Ectodermal cell (in vitro differentiated cells): ENCODE results near the gene FLT3.

Source experiments
- H3K27ac ChIP-seq: 2 replicates; pipeline ENCODE4 v1.7.0; 2013; ENCODE audit warnings: mild to moderate bottlenecking, low read depth, low read length; ENCODE audit not compliant: insufficient read depth, poor library complexity, severe bottlenecking
- H3K27me3 ChIP-seq: 2 replicates; pipeline ENCODE4 v1.7.0; 2013; ENCODE audit warnings: mild to moderate bottlenecking, low read length; ENCODE audit not compliant: insufficient read depth, control insufficient read depth, poor library complexity, severe bottlenecking
- H3K36me3 ChIP-seq: one replicate; pipeline ENCODE4 v1.7.0; 2013; ENCODE audit warnings: low read length; ENCODE audit not compliant: control insufficient read depth, insufficient read depth
- H3K4me1 ChIP-seq: one replicate; pipeline ENCODE4 v1.7.0; 2013; ENCODE audit warnings: low read length; ENCODE audit not compliant: control insufficient read depth, insufficient read depth
- H3K4me3 ChIP-seq: 2 replicates; pipeline ENCODE4 v1.7.0; 2013; ENCODE audit warnings: low read depth, low read length, control low read depth; ENCODE audit not compliant: insufficient read depth
- H3K9me3 ChIP-seq: 2 replicates; pipeline ENCODE4 v1.7.0; 2013; ENCODE audit warnings: mild to moderate bottlenecking, low read length, moderate library complexity; ENCODE audit not compliant: control insufficient read depth
- WGBS, 2 experiments: methylation state at CpG; one replicate each; pipeline ENCODE4 v1.1.7; 2013; ENCODE audit warnings: missing lambda C conversion rate in 2 of 2; 5-methylcytosine and 5-hydroxymethylcytosine counted together

The FLT3 gene

GRCh38 chr13:28131646-28132045, 31.3 kb upstream of the FLT3 start:
- H3K4me1 ChIP-seq: no peaks in the 10 kb centered on the region
- H3K4me3 ChIP-seq: no peak overlapping the region
- 94% methylated on average over 11 of the region's 11 CpGs for WGBS, 2 experiments
- no peaks in the 10 kb centered on the region for H3K9me3 ChIP-seq
- H3K27ac ChIP-seq: no peak overlapping the region
- H3K27me3 ChIP-seq: no peaks in the 10 kb centered on the region
- H3K36me3 ChIP-seq: no peaks in the 10 kb centered on the region

- Histone ChIP-seq H3K9me3 (no peaks in the 10 kb centered on the region), H3K4me1 (no peaks in the 10 kb centered on the region), H3K27ac (no peak overlapping the region), H3K36me3 (no peaks in the 10 kb centered on the region), H3K27me3 (no peaks in the 10 kb centered on the region), H3K4me3 (no peak overlapping the region)
- 87 to 93% methylated on average over 4 of the region's 5 CpGs for WGBS, 2 experiments
Observed at GRCh38 chr13:28129911-28130693, 29.7 kb upstream of the FLT3 start.

- Histone ChIP-seq H3K9me3 (no peaks in the 10 kb centered on the region), H3K36me3 (no peaks in the 10 kb centered on the region), H3K27ac (no peak overlapping the region), H3K4me3 (no peak overlapping the region), H3K27me3 (no peaks in the 10 kb centered on the region), H3K4me1 (no peaks in the 10 kb centered on the region)
Observed at GRCh38 chr13:28128926-28129325, 28.6 kb upstream of the FLT3 start.

- no peaks in the 10 kb centered on the region for H3K4me1 ChIP-seq
- H3K27me3 ChIP-seq: no peaks in the 10 kb centered on the region
- H3K36me3 ChIP-seq: no peaks in the 10 kb centered on the region
- no peak overlapping the region for H3K27ac ChIP-seq
- no peaks in the 10 kb centered on the region for H3K9me3 ChIP-seq
- H3K4me3 ChIP-seq: no peak overlapping the region
Observed at GRCh38 chr13:28128030-28128429, 27.7 kb upstream of the FLT3 start.

GRCh38 chr13:28121224-28121623, 20.8 kb upstream of the FLT3 start:
- H3K4me1 ChIP-seq: no peaks in the 10 kb centered on the region
- WGBS, 2 experiments: 92 to 93% methylated on average over 8 of the region's 8 CpGs
- no peaks in the 10 kb centered on the region for H3K9me3 ChIP-seq
- no peak overlapping the region for H3K27ac ChIP-seq
- H3K36me3 ChIP-seq: no peaks in the 10 kb centered on the region
- no peak overlapping the region for H3K4me3 ChIP-seq
- H3K27me3 ChIP-seq: no peaks in the 10 kb centered on the region

- no peaks in the 10 kb centered on the region for H3K36me3 ChIP-seq
- no peaks in the 10 kb centered on the region for H3K9me3 ChIP-seq
- H3K27ac ChIP-seq: no peak overlapping the region
- no peaks in the 10 kb centered on the region for H3K27me3 ChIP-seq
- H3K4me3 ChIP-seq: no peak overlapping the region
- no peaks in the 10 kb centered on the region for H3K4me1 ChIP-seq
Observed at GRCh38 chr13:28120317-28120716, 19.9 kb upstream of the FLT3 start.

- 76 to 78% methylated on average over 9 of the region's 9 CpGs for WGBS, 2 experiments
Observed at GRCh38 chr13:28117689-28118377, 17.5 kb upstream of the FLT3 start.

GRCh38 chr13:28116736-28117135, 16.4 kb upstream of the FLT3 start:
- WGBS, 2 experiments: 93 to 97% methylated on average over 1 of the region's 1 CpG
- no peaks in the 10 kb centered on the region for H3K9me3 ChIP-seq
- no peak overlapping the region for H3K4me3 ChIP-seq
- H3K36me3 ChIP-seq: no peaks in the 10 kb centered on the region
- no peaks in the 10 kb centered on the region for H3K4me1 ChIP-seq
- no peaks in the 10 kb centered on the region for H3K27me3 ChIP-seq
- H3K27ac ChIP-seq: no peak overlapping the region

More at GRCh38 chr13:28117689-28118377, 17.5 kb upstream of the FLT3 start:
- Histone ChIP-seq H3K27me3 (no peaks in the 10 kb centered on the region), H3K36me3 (no peaks in the 10 kb centered on the region), H3K4me1 (no peaks in the 10 kb centered on the region), H3K9me3 (no peaks in the 10 kb centered on the region), H3K27ac (no peak overlapping the region), H3K4me3 (no peak overlapping the region)

- no peak overlapping the region for H3K27ac ChIP-seq
- H3K9me3 ChIP-seq: no peaks in the 10 kb centered on the region
- H3K4me1 ChIP-seq: no peaks in the 10 kb centered on the region
- no peak overlapping the region for H3K4me3 ChIP-seq
- WGBS, 2 experiments: 85 to 93% methylated on average over 2 of the region's 3 CpGs
- H3K27me3 ChIP-seq: no peaks in the 10 kb centered on the region
- no peaks in the 10 kb centered on the region for H3K36me3 ChIP-seq
Observed at GRCh38 chr13:28110414-28110813, 10.0 kb upstream of the FLT3 start.

- no peaks in the 10 kb centered on the region for H3K36me3 ChIP-seq
- H3K9me3 ChIP-seq: no peaks in the 10 kb centered on the region
- no peaks in the 10 kb centered on the region for H3K4me1 ChIP-seq
- H3K27me3 ChIP-seq: peaks cover 4% of the 10 kb centered on the region
- 86 to 100% methylated on average over 1 of the region's 1 CpG for WGBS, 2 experiments
- H3K4me3 ChIP-seq: no peak overlapping the region
- no peak overlapping the region for H3K27ac ChIP-seq
Observed at GRCh38 chr13:28106976-28107375, 6.6 kb upstream of the FLT3 start.
